Cardiac fibroblast (primary cell): ENCODE results near the gene MYO15A.

ENCODE experiments used
- DNase-seq, 2 donors: peaks; one replicate each; pipeline versions ENCODE4 v3.0.0 to v3.0.0-alpha.2; 2010; ENCODE audit warnings: low read depth in 2 of 2
- H3K4me3 ChIP-seq, 2 donors: replicated peaks in 1 of 2; 1 replicate in 1 of 2; 2 replicates in 1 of 2; pipeline ENCODE4 v1.5.1; 2011; ENCODE audit warnings: low read depth in 2 of 2, low read length in 2 of 2, mild to moderate bottlenecking in 2 of 2, moderate library complexity in 1 of 2
- TF ChIP-seq, protein P1 (sequence below): IDR thresholded peaks from one replicate; pipeline ENCODE4 v1.5.1; 2011; ENCODE audit warnings: low read depth, mild to moderate bottlenecking, low read length, inconsistent platforms

Gene MYO15A, protein sequence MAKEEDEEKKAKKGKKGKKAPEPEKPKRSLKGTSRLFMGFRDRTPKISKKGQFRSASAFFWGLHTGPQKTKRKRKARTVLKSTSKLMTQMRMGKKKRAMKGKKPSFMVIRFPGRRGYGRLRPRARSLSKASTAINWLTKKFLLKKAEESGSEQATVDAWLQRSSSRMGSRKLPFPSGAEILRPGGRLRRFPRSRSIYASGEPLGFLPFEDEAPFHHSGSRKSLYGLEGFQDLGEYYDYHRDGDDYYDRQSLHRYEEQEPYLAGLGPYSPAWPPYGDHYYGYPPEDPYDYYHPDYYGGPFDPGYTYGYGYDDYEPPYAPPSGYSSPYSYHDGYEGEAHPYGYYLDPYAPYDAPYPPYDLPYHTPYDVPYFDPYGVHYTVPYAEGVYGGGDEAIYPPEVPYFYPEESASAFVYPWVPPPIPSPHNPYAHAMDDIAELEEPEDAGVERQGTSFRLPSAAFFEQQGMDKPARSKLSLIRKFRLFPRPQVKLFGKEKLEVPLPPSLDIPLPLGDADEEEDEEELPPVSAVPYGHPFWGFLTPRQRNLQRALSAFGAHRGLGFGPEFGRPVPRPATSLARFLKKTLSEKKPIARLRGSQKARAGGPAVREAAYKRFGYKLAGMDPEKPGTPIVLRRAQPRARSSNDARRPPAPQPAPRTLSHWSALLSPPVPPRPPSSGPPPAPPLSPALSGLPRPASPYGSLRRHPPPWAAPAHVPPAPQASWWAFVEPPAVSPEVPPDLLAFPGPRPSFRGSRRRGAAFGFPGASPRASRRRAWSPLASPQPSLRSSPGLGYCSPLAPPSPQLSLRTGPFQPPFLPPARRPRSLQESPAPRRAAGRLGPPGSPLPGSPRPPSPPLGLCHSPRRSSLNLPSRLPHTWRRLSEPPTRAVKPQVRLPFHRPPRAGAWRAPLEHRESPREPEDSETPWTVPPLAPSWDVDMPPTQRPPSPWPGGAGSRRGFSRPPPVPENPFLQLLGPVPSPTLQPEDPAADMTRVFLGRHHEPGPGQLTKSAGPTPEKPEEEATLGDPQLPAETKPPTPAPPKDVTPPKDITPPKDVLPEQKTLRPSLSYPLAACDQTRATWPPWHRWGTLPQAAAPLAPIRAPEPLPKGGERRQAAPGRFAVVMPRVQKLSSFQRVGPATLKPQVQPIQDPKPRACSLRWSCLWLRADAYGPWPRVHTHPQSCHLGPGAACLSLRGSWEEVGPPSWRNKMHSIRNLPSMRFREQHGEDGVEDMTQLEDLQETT (N-terminal part only)

DNA sequence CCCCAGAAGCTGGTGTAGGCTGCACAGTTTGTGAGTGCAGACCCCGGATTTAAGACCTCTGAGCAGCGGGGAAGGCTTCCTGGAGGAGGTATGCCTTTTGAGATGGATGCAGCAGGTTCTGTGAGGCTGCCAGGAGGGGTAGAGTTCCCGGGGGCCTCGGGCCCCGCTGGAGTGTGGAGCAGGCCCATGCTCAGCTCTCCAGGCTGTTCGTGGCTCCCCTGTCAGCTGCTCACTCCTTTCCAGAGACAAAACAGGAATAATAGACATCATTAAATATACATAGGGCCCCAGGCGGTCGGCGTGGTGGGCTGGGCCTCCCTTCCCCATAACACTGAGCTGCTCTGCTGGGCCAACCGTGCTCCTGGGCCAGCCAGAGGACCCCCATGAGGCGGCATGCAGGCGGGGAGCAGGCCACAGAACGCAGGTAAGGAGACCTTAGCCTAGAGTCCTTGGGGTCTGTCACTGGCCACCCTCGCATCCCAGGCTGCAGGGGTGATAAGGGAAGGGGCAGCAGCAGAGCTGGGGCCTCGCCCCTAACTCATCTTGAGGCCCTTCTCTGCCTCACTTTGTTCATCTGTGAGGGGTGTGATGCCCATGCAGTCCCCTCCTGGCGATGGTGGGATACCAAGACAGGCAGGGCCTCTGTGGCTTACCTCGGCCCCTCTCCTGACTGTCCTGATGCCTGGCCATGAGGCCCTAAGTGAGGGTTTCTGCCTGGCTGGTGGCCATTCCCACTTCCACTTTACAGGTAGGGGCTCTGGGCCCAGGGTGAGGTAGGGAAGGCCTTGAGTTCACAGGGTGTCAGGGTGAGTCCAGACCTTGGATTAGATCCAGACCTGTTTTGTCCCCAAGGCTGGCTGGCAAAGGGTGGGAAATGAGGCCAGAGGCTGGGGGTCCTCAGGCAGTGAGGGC, at the start of gene MYO15A:
MYO15A (plus strand) TSS at position 356 of the 912 bp plus-strand sequence. CDS start 10,045 bp downstream, outside the sequence.
- TF ChIP-seq, protein P1, sequence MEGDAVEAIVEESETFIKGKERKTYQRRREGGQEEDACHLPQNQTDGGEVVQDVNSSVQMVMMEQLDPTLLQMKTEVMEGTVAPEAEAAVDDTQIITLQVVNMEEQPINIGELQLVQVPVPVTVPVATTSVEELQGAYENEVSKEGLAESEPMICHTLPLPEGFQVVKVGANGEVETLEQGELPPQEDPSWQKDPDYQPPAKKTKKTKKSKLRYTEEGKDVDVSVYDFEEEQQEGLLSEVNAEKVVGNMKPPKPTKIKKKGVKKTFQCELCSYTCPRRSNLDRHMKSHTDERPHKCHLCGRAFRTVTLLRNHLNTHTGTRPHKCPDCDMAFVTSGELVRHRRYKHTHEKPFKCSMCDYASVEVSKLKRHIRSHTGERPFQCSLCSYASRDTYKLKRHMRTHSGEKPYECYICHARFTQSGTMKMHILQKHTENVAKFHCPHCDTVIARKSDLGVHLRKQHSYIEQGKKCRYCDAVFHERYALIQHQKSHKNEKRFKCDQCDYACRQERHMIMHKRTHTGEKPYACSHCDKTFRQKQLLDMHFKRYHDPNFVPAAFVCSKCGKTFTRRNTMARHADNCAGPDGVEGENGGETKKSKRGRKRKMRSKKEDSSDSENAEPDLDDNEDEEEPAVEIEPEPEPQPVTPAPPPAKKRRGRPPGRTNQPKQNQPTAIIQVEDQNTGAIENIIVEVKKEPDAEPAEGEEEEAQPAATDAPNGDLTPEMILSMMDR, result no peak
- no peak within 1 kb of the TSS for H3K4me3 ChIP-seq
- DNase-seq, result no peak

DNA sequence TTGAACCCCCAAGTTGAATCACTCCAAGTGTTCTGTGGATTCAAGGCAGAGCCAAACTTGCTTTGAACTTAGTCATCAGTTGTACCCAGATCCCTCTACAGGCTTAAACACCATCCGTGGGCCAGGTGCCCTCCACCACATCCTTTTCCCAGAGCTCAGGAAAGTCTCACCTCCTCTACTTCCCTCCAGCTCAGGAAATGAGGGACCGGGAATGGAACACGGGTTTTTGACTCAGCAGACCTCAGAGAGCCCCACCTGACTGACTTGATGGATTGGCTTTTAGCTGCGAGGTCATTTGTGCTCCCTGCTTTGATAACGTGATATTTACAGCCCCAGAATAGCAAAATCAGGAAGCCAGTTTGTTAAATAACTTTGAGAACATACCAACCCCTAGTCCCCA, 49.3 kb upstream of the MYO15A start:
- DNase-seq, result no peak
- TF ChIP-seq, protein P1, result no peak
- no peak overlapping the region for H3K4me3 ChIP-seq

DNA sequence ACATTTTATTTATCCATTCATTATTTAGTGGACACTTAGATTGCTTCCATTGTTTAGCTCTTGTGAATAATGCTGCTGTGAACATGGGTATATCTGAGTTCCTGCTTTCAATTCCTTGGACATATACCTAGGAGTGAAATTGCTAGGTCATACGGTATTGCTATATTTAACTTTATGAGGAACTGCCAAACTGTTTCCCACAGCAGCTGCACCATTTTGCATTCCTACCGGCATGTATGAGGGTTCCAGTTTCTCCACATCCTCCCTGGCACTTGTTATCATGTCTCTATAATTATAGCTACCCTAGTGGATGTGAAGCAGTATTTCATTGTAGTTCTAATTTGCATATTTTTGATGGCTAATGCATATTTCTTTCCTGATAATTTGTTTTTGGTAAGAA, 44.5 kb upstream of the MYO15A start:
- H3K4me3 ChIP-seq, result no peak overlapping the region
- no peak for DNase-seq
- TF ChIP-seq, protein P1, result no peak

DNA sequence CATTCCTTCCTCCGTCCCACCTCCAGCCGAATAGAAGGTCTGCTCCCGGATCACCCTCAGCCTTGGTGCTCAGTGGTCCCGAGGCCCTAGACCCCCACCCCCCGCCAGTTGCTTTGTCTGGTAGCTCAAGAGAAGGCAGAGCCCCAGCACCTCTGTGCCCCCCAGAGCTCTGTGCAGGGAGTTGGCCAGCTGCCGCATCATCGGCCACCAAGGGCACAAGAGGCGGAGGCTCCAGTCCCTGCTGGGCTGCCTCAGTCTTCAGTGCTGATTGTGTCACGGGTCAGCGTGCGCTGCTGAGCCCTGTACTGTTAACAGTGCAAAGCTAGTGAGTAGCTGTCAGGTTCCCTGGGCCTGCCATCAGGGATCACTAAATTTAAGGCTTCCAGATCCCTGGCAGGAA, 43.0 kb upstream of the MYO15A start:
- no peak overlapping the region for H3K4me3 ChIP-seq
- DNase-seq, result no peak
- TF ChIP-seq, protein P1, result no peak

DNA sequence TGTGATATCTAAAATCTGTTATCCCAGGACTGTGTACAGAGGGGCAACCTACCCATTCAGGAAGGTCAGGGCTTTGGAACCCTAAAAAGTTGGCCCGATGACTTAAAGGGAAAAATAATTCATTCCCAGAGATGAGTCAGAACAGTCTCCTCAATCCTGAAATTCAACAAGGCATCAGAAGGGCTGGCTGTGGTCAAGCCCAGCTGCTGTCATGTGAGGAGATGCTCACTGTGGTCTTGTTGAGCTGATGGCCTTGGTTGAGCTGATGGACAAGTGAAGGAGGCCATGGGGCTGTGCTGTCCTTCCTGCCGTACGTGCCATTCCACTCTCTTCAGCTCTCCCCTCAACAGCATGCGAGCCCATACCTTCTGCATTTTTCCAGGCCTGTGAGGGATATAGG, 41.7 kb upstream of the MYO15A start:
- no peak overlapping the region for H3K4me3 ChIP-seq
- TF ChIP-seq, protein P1, result no peak
- DNase-seq, result no peak
